Neural cell (in vitro differentiated cells): Measurements from ENCODE around the gene SLCO4A1. TPM values are rescaled to one million over a fixed set of nuclear protein-coding genes. Genes with fewer than 3 reads are reported as not detected.

Experiments
- H2AFZ ChIP-seq: fragments of 200-600, 300-800 bp; sonication (generic), shearing (Covaris generic); 2 replicates; pipeline ENCODE4 v1.6.0; 2014; ENCODE audit warnings: low read depth, mild to moderate bottlenecking, antibody characterized with exemption, low read length, moderate library complexity
- H3F3A ChIP-seq: fragments of 200-600 bp; shearing (Covaris generic); 2 replicates; pipeline ENCODE4 v1.6.1; 2016; ENCODE audit warnings: mild to moderate bottlenecking, moderate library complexity, mixed read lengths, antibody characterized with exemption, low read length; ENCODE audit not compliant: insufficient read depth, poor library complexity, severe bottlenecking
- H3K27ac ChIP-seq: fragments of 200-600, 300-800 bp; sonication (generic), shearing (Covaris generic); 2 replicates; pipeline ENCODE4 v1.5.1; 2014; ENCODE audit warnings: mild to moderate bottlenecking, low read length, moderate library complexity
- H3K27me3 ChIP-seq: fragments of 300-800, 200-600 bp; sonication (generic), shearing (Covaris generic); 2 replicates; pipeline ENCODE4 v1.6.0; 2014; ENCODE audit warnings: mild to moderate bottlenecking, low read depth, low read length, moderate library complexity; ENCODE audit not compliant: insufficient read depth
- H3K36me3 ChIP-seq: fragments of 300-800, 200-600 bp; sonication (generic), shearing (Covaris generic); 2 replicates; pipeline ENCODE4 v1.5.1; 2014; ENCODE audit warnings: mild to moderate bottlenecking, antibody characterized with exemption, low read length, moderate library complexity; ENCODE audit not compliant: insufficient read depth
- H3K4me2 ChIP-seq: fragments of 300-800, 200-600 bp; sonication (generic), shearing (Covaris generic); 2 replicates; pipeline ENCODE4 v1.6.0; 2014; ENCODE audit warnings: mild to moderate bottlenecking, low read length
- H3K4me3 ChIP-seq: fragments of 300-800, 200-600 bp; sonication (generic), shearing (Covaris generic); 2 replicates; pipeline ENCODE4 v1.5.1; 2014; ENCODE audit warnings: mild to moderate bottlenecking, low read length, moderate library complexity
- H3K79me2 ChIP-seq: fragments of 200-600 bp; shearing (Covaris generic); replicated peaks from 2 replicates; pipeline ENCODE4 v1.6.0; 2014; ENCODE audit warnings: mild to moderate bottlenecking, low read length, moderate library complexity; ENCODE audit not compliant: insufficient read depth
- H3K9ac ChIP-seq: fragments of 300-800, 200-600 bp; sonication (generic), shearing (Covaris generic); 2 replicates; pipeline ENCODE4 v1.6.1; 2016; ENCODE audit warnings: mild to moderate bottlenecking, low read length, mixed read lengths
- H3K9me2 ChIP-seq: fragments of 200-600 bp; shearing (Covaris generic); 2 replicates; pipeline ENCODE4 v1.6.1; 2016; ENCODE audit warnings: mild to moderate bottlenecking, low read length, mixed read lengths; ENCODE audit not compliant: insufficient read depth
- H3K9me3 ChIP-seq: fragments of 200-600, 300-800 bp; sonication (generic), shearing (Covaris generic); 2 replicates; pipeline ENCODE4 v1.6.1; 2016; ENCODE audit warnings: mild to moderate bottlenecking, mixed run types, low read length, moderate library complexity, mixed read lengths
- H4K20me1 ChIP-seq: fragments of 200-600 bp; shearing (Covaris generic); 2 replicates; pipeline ENCODE4 v1.6.1; 2016; ENCODE audit warnings: mild to moderate bottlenecking, mixed run types; ENCODE audit not compliant: insufficient read depth
- CTCF ChIP-seq: fragments of 450-650 bp; IDR thresholded peaks from 2 replicates; pipeline ENCODE4 v1.5.1; 2014; ENCODE audit warnings: antibody characterized with exemption, mild to moderate bottlenecking, moderate library complexity; ENCODE audit not compliant: poor library complexity, severe bottlenecking
- EP300 ChIP-seq: fragments of 450-650 bp; conservative IDR thresholded peaks from 2 replicates; pipeline ENCODE4 v1.6.1; 2014; ENCODE audit warnings: antibody characterized with exemption, mild to moderate bottlenecking, moderate library complexity; ENCODE audit not compliant: poor library complexity, severe bottlenecking
- EZH2 ChIP-seq: fragments of 200-600, 300-800 bp; shearing (Covaris generic), sonication (generic); IDR thresholded peaks from 2 replicates; pipeline ENCODE4 v1.6.1; 2014; ENCODE audit warnings: antibody characterized with exemption, low read length, borderline replicate concordance, mild to moderate bottlenecking; ENCODE audit not compliant: insufficient read depth, poor library complexity, severe bottlenecking
- MXI1 ChIP-seq: fragments of 450-650 bp; conservative IDR thresholded peaks from 2 replicates; pipeline ENCODE4 v1.6.1; 2014; ENCODE audit warnings: antibody characterized with exemption, mild to moderate bottlenecking; ENCODE audit not compliant: poor library complexity, severe bottlenecking
- POLR2AphosphoS5 ChIP-seq: IDR thresholded peaks from 2 replicates; pipeline ENCODE4 v1.6.1; 2012
- RAD21 ChIP-seq: fragments of 450-650 bp; conservative IDR thresholded peaks from 2 replicates; pipeline ENCODE4 v1.6.1; 2014; ENCODE audit warnings: antibody characterized with exemption, mild to moderate bottlenecking, moderate library complexity
- REST ChIP-seq: IDR thresholded peaks from 2 replicates; pipeline ENCODE4 v1.6.1; 2012; ENCODE audit warnings: borderline replicate concordance
- SMC3 ChIP-seq: fragments of 450-650 bp; conservative IDR thresholded peaks from 2 replicates; pipeline ENCODE4 v1.6.1; 2014; ENCODE audit warnings: antibody characterized with exemption, mild to moderate bottlenecking, moderate library complexity; ENCODE audit not compliant: poor library complexity
- TAF1 ChIP-seq: IDR thresholded peaks from 2 replicates; pipeline ENCODE4 v1.6.1; 2012; ENCODE audit warnings: low read depth
- polyA plus RNA-seq: library from polyadenylated mRNA; depleted of rRNA; stranded (reverse); fragments of >200 nt; gene quantifications from 2 replicates; pipeline ENCODE4 v1.2.3, GENCODE V29; 2014

Gene SLCO4A1
- polyA plus RNA-seq, 1 donor from 2014 or later = 3.5 TPM

GRCh38 chr20:62605236-62605943 is 36.9 kb upstream of the SLCO4A1 start:
- Histone ChIP-seq H3K9me3 (no peaks in the 10 kb centered on the region), H3K27ac (no peak overlapping the region), H3K4me2 (no peak overlapping the region), H3K36me3 (no peaks in the 10 kb centered on the region), H3K4me3 (no peak overlapping the region), H3F3A (no peaks in the 10 kb centered on the region), H3K27me3 (no peaks in the 10 kb centered on the region), H3K9me2 (no peaks in the 10 kb centered on the region), H2AFZ (no peak overlapping the region), H3K9ac (no peak overlapping the region), H3K79me2 (no peaks in the 10 kb centered on the region), H4K20me1 (no peaks in the 10 kb centered on the region)
- TF ChIP-seq POLR2AphosphoS5 (no peak), EZH2 (no peak), CTCF (no peak), MXI1 (no peak), EP300 (no peak), TAF1 (no peak), RAD21 (no peak), REST (no peak)

- no peak overlapping the region for H3K9ac ChIP-seq
- H3K27ac ChIP-seq = no peak overlapping the region
- H3K27me3 ChIP-seq = no peaks in the 10 kb centered on the region
- no peak overlapping the region for H3K4me3 ChIP-seq
- no peaks in the 10 kb centered on the region for H3K79me2 ChIP-seq
- H3K36me3 ChIP-seq = no peaks in the 10 kb centered on the region
- no peak for TF ChIP-seq EP300
- TF ChIP-seq RAD21 = no peak
- TF ChIP-seq SMC3 = no peak
- no peaks in the 10 kb centered on the region for H4K20me1 ChIP-seq
- H2AFZ ChIP-seq = no peak overlapping the region
- no peaks in the 10 kb centered on the region for H3K9me3 ChIP-seq
- H3K9me2 ChIP-seq = no peaks in the 10 kb centered on the region
- no peak overlapping the region for H3K4me2 ChIP-seq
- H3F3A ChIP-seq = no peaks in the 10 kb centered on the region
Measured at GRCh38 chr20:62606016-62606415, 36.3 kb upstream of the SLCO4A1 start.
